ENCODE measurements around the gene SMR3B. TPM values are rescaled to one million over a fixed set of nuclear protein-coding genes. Genes with fewer than 3 reads are reported as not detected.

Gene SMR3B
- total RNA-seq, 1 experiment from 2014 or later = 2.0 TPM

- POLR2A ChIA-PET (ENCODE audit: low non-redundant PET) = no interaction called here
- DNase-seq (ENCODE audit: low spot score) = peak; percentile 72
- CTCF ChIA-PET = no interaction called here
- Histone ChIP-seq H3K4me3 (ENCODE audit: low read depth, low read length, poor library complexity, severe bottlenecking) (no peak overlapping the region), H3K27ac (ENCODE audit: low read depth, low read length, poor library complexity, severe bottlenecking) (peak overlapping the region; percentile 16), H3K36me3 (ENCODE audit: insufficient read depth, low read length, poor library complexity, severe bottlenecking) (no peaks in the 10 kb centered on the region), H3K27me3 (replicated peaks; ENCODE audit: insufficient read depth, low read depth, low read length, poor library complexity) (no peaks in the 10 kb centered on the region), H3K4me1 (ENCODE audit: insufficient read depth, low read length, poor library complexity, severe bottlenecking) (peaks cover 24% of the 10 kb centered on the region), H3K9me3 (ENCODE audit: low read depth, low read length, poor library complexity, severe bottlenecking) (no peaks in the 10 kb centered on the region)
- no peak for TF ChIP-seq CTCF (conservative IDR thresholded peaks at IDR 0.05; ENCODE audit: low read depth, low read length)
- TF ChIP-seq EZH2 (IDR thresholded peaks at IDR 0.05; ENCODE audit: borderline replicate concordance, low read depth, low read length, poor library complexity, severe bottlenecking) = no peak
- intact Hi-C loops (cut with micrococcal nuclease; ENCODE audit: unreplicated experiment) = no loop called here
- BruUV-seq (replicated peaks) = no TSS peak
These were observed 2.4 kb upstream of the SMR3B start for GRCh38 chr4:70380578-70380977.

DNA sequence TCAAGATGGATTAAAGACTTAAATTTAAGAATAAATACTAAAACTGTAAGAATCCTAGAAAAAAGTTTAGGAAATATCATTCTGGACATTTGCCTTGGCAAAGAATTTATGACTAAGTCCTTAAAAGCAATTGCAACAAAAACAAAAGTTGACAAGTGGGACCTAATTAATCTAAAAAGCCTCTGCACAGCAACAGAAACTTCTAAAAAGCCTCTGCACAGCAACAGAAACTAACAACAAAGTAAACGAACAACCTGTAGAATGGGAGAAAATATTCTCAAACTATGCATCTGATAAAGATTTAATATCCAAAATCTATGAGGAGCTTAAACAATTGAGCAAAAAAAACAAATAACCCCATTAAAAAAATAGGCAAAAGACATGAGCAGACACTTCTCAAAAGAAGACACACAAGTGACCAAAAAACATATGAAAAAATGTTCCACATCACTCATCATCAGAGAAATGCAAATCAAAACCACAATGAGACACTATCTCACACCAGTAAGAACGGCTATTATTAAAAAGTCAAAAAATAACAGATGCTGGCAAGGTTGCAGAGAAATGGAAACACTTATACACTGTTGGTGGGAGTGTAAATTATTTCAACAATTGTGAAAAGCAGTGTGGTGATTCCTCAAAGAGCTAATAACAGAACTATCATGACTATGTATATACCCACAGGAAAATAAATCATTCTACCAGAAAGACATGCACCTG, 9.3 kb downstream of the SMR3B start:
- POLR2A ChIA-PET (ENCODE audit: low non-redundant PET) = no interaction called here
- no peaks in the 10 kb centered on the region for H3K36me3 ChIP-seq (ENCODE audit: insufficient read depth, low read length, poor library complexity, severe bottlenecking)
- no peaks in the 10 kb centered on the region for H3K9me3 ChIP-seq (ENCODE audit: low read depth, low read length, poor library complexity, severe bottlenecking)
- no peaks in the 10 kb centered on the region for H3K27me3 ChIP-seq (replicated peaks; ENCODE audit: insufficient read depth, low read depth, low read length, poor library complexity)
- no TSS peak for BruUV-seq (replicated peaks)
- H3K27ac ChIP-seq (ENCODE audit: low read depth, low read length, poor library complexity, severe bottlenecking) = no peak overlapping the region
- CTCF ChIA-PET = no interaction called here
- no peak overlapping the region for H3K4me3 ChIP-seq (ENCODE audit: low read depth, low read length, poor library complexity, severe bottlenecking)
- TF ChIP-seq CTCF (conservative IDR thresholded peaks at IDR 0.05; ENCODE audit: low read depth, low read length) (no peak), EZH2 (IDR thresholded peaks at IDR 0.05; ENCODE audit: borderline replicate concordance, low read depth, low read length, poor library complexity, severe bottlenecking) (no peak)
- H3K4me1 ChIP-seq (ENCODE audit: insufficient read depth, low read length, poor library complexity, severe bottlenecking) = no peaks in the 10 kb centered on the region
- intact Hi-C loops (cut with micrococcal nuclease; ENCODE audit: unreplicated experiment) = no loop called here
- DNase-seq (ENCODE audit: low spot score) = no peak

DNA sequence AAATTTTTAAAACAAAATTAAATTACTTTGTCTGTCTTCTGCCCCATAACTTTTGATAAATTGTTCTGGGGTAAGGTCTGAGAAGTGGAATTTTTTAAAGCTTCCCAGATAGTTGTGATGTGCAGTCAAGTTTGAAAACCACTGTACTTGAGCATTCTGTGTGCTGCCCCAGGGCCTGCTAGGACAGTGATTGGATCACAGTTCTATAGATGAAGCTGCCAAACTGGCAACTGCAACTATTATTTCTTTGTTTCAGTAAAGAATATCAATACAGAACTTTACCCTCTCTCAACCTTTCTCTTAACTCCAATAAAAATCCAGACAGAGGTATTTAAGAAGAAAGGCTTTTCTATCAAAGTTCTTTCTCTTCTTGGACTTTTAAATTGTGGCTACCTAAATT, 14.6 kb downstream of the SMR3B start, which contains the start of gene OPRPN:
Gene OPRPN (plus strand): TSS at position 361 of the 400 bp plus-strand sequence. CDS start 1,346 bp downstream, outside the sequence.
- no peak for DNase-seq (ENCODE audit: low spot score)
- Histone ChIP-seq H3K36me3 (ENCODE audit: insufficient read depth, low read length, poor library complexity, severe bottlenecking) (no peaks in the 10 kb centered on the region), H3K27ac (ENCODE audit: low read depth, low read length, poor library complexity, severe bottlenecking) (no peak within 1 kb of the TSS), H3K9me3 (ENCODE audit: low read depth, low read length, poor library complexity, severe bottlenecking) (no peaks in the 10 kb centered on the region), H3K4me1 (ENCODE audit: insufficient read depth, low read length, poor library complexity, severe bottlenecking) (no peaks in the 10 kb centered on the region), H3K4me3 (ENCODE audit: low read depth, low read length, poor library complexity, severe bottlenecking) (no peak within 1 kb of the TSS), H3K27me3 (replicated peaks; ENCODE audit: insufficient read depth, low read depth, low read length, poor library complexity) (no peaks in the 10 kb centered on the region)
- intact Hi-C loops (cut with micrococcal nuclease; ENCODE audit: unreplicated experiment) = no loop called here
- TF ChIP-seq EZH2 (IDR thresholded peaks at IDR 0.05; ENCODE audit: borderline replicate concordance, low read depth, low read length, poor library complexity, severe bottlenecking) (no peak), CTCF (conservative IDR thresholded peaks at IDR 0.05; ENCODE audit: low read depth, low read length) (no peak)
- CTCF ChIA-PET = no interaction called here
- POLR2A ChIA-PET (ENCODE audit: low non-redundant PET) = no interaction called here
- BruUV-seq (replicated peaks) = no TSS peak
